Fibroblast of skin of left quadriceps (primary cell): ENCODE data around the gene SDHB.
"Not testable (repeated sequence)": the region's sequence is repeated elsewhere in the genome, so short reads cannot be mapped to it uniquely, and the experiment has no call there.

Experiments
- DNase-seq, 2 experiments: peaks; one replicate each; pipeline ENCODE4 v3.0.0-alpha.2; 2013; ENCODE audit warnings: low read depth in 2 of 2

SDHB gene

DNA sequence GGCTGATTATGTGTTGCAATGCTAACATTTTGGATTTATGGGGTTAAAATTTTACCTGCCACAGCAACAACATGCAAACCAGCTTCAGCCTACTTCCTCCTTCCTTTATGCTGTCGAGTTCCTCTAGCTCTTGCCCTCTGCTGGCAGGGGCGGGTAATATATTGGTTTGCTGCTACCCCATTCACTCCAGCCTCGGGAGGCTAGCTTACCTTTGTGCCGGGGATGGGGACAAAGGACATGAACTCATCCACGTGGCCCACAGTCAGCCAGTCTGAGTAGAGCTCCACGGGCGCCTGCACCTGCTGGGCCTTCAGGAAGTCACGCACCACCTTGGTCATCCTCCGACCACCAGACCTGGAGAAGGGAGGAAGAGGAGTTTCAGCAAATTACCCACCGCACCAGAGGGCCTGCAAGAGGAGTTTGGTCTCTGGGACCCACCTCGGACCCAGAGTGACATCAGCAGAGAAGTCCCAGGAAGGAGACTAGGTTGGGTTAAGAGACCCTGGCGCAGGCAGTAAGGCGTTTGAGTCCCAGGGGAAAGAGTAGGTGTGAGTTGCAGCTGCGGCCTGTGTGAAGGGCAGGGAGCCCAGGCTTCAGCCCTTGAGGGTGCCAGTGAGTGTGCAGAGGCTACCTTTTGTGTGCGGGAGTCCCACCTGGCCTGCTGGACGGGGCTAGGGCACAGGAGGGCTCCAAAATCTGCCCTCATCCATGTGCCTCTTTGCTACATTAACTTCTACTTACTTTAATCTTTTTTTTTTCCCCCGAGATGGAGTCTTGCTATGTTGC is 21.8 kb upstream of the SDHB start:
- no peak for DNase-seq

DNA sequence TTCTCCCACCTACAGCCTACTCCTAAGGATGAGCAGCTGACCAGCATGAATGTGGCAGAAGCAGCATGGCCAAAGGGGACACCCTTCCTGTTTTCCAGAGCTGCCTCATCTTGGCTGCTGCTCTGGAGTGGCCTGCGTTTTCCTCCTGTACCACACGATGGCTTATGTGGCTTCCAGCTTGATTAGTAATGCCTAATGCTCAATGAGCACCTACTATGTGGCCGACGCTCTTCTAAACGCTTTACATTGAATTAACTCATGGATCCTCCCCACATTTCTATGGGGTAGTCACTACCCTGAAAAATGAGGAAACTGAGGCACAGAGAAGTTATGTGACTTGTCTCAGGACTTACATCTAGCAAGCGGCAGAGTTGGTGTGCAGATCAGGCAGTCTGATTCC is 18.0 kb upstream of the SDHB start:
- no peak for DNase-seq

DNA sequence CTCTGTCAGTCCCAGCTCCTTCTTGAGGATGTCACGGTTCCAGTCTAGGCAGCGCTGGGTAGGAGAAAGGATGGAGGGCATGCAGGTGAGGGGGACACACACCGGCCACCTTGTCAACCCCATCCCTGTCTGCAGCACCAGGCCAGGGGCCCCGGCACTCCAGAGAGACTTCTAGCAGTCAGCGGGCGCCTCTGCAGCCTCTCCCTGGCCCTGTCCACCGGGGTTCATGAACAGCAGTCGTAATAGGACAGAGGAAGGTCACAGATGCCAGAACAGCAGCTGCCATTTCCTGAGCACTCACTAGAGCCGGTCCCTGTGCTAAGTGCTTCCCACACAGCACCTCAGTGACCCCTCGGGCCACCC is 16.3 kb upstream of the SDHB start:
- DNase-seq, result no peak

DNA sequence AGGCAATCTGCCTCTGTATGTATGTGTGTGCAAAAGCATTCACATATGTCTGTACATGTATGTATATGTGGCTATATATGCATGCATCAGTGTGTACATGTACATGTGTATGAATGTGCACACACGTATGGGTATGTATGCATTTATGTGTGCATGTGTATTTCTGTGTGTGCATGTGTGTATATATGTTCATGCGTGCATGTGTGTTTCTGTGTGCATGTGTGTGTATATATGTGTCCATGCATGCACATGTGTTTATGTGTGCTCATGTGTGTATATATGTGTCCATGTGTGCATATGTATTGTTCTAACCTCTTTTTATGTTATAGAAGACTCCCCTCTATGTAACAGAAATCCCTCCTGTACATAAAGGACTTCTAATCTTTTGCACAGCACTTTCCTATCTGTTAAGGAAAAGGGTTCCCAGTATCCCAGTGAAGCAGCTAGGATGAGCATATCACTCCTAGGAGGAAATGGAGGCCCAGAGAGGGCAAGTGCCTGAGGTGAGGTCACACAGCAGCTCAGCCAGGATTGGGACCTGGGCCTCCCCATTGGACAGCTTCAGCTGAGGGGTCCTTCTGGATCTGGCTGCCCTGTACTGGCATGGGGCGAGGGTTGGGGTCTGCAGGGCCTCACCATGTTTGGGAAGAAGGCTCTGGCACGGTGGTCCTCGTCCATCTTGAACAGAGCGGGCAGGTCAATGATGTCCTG is 15.8 kb upstream of the SDHB start:
- DNase-seq, result no peak

DNA sequence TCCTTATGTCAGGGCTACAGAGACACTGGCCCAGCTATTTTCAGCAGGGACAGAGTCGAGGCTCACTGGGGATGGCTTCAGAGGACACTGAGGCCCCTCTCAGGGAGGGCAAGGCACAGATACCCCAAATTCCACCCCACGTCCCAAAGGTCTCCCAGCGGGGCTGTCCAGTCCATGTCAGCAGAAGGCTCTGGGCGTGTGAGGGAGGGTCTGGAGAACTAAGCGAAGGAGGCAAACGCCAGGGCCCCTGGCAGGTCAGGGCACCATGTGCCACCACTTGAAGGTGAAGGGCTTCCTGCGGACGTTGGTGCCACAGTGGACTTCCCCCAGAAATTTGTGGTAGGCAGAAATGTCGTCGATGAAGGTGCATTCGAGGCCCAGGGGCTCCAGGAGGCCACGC is 15.0 kb upstream of the SDHB start:
- no peak for DNase-seq

DNA sequence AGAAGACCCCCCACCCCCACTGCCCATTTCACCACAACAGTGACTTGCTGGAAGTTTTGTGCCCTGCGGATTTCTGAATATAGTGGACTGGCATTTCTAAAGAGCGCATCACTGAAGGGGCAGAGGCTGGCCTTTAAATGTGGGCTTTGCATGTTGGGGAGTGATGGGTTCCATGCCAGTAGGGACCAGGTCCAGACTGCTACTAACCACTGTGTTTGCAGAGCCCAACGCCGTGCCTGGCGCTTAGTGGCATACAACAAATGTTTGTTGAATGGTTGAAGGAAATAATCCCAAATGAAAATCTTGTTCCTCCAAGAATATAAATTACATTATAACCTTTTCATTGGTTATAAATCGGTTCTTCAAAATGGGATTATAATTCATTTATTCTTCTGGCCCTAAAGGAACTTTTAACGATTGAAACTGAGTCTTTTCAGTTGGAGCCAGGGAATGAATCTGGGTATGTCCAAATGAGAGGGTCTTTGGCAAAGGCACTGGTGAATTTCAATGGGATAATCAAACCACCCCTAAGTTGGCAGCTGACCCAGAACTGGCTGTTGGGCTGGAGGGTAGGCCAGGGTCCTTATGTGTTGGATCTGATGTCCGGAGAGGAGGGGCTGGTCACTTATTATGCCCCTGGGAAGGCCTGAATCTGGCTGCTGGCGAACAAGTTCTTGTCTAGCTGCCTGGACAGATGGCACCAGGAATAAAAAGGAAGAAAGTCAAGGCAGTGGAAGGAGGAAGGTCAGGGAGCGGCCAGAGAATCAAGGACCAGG is 13.8 kb upstream of the SDHB start:
- DNase-seq, result no peak

DNA sequence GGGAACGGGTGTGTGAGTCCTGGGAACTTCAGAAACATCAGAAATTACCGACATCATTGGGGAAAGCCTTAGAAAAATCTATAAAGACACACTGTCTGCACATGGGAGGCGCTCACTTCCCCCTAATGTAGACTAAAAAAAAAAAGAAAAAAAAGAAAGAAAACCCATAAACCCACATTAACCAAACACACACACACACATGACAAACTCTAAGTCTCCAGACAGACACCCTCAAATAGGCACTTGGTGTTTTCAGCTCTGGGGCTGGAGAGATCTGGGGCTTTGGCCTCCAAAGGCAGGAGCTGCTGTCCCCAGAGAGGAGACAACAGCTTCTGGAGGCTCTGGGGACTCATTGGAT is 13.2 kb upstream of the SDHB start:
- DNase-seq, result no peak

DNA sequence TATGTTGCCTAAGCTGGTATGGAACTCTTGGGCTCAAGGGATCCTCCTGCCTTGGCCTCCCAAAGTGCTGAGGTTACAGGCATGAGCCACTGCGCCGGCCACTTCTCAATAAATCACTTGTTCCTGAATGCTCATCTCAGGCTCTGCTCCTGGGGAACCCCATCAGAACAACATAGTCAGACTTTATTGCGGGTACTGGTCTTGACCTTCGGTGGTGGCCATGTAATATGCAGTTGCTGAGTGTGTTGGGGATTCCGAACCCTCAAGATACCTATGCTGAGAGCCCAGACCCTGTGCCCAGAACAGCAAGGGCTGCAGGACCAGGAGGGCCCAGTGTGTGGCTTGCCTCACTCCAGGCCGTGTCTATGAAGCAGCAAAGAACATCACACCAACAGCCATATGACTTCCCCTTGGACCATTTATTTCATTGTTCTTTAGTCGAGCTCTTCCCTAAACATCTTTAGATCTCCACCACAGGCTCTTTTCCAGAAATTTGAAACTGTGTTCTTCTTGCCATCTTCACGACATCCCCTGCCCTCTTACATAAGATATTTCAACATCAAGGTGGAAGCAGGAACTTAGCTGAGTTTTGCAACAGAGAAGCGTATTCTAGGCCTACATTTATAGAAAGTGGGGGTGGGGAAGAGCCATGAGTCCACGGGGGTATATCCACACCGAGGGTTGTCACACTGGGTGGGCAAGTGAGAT is 12.7 kb upstream of the SDHB start:
- DNase-seq, result no peak

DNA sequence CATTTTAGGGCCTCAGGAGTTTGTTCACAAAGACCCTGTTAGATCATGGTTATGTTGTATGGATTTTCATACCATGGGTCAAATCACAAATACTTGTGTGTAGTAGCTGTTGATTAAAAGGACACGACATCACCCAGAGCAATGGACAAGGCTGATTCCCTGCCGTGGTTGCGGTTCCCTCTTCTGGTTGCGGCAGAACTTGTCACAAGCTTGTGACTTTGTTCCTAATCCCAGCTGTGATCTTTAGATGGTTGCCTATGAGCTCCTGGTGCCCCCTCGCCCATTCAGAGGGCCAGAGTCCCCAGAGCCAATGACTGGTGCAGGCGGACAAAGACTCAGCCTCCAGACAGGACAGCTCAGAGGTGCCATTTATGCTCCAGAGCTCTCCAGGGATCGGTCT is 11.8 kb upstream of the SDHB start:
- no peak for DNase-seq

DNA sequence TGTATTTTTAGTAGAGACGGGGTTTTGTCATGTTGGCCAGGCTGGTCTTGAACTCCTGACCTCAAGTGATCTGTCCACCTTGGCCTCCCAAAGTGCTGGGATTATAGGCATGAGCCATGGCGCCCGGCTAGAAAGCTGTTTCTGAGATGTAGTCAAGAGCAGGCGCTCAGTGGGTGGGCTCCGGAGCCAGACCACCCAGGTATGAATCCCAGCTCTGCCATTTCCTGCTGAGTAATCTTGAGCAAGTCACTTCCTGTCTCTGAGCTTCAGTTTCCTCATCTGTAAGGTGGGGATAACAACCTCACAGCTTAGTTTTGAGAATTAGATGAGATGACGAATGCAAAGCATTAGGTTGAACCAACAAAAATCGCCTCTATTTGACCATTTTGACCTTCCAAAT is 8.9 kb upstream of the SDHB start:
- not testable (repeated sequence) for DNase-seq

DNA sequence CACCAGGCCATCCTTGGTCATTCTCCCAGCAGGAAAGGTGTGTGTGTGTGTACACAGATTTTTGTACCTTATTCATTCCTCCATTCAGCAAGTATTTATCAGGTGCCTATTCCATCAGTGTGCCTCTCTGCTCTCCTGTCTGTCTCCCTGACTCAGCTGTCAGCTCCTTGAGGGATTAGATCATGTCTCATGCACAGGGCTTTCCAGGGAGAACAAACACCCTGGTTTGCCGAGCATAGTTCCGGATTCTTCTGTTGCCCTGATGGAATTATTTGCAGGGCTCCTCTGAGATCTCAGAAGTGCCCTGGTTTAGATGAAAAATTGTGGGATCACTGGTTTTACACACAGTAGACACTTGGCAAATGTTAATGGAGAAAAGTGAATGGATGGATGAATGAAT is 8.1 kb upstream of the SDHB start:
- DNase-seq, result no peak

DNA sequence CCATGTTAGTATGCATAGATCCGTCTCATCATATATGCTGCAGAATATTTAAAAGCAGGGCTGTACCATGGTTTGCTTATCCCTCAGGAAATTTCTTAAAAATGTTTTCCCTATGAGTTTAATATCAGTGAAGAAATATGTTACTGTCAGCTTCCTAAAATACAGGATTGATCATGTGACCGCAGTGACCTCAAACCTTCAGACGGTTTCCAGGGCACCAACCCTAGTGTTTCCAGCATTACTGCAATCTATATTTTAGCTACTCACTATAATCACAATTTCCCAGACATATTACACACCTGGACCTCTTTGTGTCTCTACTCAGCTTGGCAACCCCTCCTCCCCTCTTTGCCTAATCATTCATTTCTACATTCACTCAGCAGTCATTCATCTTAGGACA is 7.7 kb upstream of the SDHB start:
- DNase-seq, result no peak

DNA sequence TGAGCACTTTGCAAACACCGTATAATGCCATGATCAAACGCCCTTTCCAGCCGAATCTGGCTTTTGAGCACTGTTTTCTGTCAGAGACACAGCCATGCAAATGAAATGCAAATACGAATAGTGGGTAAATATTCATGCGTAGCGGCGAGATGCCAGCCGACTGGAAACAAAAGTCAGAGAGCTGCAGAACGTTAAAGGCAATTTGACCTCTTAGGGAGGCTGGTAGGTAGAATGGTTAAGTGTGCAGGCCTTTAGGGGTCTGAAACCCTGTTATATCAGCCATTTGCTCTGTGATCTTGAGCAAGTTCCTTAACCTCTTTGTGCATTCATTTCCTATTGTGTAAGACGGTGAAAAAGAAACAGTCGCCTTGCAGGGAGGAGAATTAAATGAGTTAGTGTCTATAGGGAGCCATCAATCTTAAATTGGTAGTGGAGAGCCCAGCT is 6.5 kb upstream of the SDHB start:
- no peak for DNase-seq

DNA sequence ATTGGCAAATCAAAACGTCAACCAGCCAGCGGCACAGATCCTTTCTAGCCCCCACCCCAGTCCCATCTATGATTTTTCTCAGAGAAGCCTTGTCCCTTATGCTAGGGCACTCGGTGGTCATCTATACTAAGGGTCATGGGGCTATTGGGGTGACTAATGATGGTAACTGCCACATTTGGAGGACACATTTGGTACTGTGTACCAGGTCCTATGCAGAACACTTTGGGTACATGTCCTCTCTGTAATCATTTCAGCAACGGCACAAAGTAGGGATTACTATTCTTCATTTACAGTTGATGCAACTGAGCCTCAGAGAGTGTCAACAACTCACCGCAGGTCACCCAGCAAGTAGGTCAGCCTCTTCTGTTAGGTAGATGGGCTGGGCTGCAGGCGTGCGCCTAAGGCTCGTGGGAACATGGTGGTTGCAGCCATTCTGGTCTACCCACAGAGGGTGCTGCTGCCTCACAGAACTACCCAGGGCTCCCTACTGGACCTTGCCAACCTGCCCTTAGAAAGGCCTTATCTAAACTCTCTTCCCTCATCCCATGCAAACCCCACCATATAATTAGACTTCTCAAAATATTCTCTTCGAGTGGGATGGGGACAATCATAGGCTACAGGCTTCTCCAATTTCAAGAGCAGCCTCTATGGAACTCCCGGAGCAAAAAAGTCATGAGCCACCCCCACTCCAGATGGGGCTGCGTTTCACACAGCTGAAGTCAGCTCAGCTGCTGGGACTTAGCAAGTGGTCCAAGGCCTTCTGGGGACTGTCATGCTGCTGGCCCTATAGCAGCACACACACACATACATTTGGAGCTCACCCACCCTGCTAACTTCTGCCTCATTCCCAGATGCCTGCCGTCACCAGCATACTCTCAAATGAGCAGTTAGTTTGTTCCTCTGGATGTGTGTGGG is 5.8 kb upstream of the SDHB start:
- peak; percentile 25 to 29 for DNase-seq

DNA sequence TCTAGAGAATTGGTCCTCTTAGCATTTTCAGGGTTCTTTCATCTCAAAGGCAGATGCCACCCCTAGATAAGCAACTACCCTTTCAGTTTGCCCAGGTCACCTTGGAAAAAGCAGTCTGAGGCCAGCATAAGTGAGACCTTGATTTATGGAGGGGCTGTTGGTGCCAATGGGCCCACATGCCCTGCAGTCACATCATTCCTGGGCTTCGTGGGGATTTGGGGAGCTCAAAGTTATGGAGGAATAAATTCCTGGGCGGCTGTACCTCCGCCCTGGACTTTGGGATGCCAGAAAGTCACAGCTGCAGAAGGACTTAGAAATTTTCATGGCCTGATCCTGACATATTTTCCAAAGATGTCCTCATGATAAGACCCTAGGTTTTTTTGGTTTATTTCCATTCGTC is 2.7 kb upstream of the SDHB start:
- DNase-seq, result no peak

DNA sequence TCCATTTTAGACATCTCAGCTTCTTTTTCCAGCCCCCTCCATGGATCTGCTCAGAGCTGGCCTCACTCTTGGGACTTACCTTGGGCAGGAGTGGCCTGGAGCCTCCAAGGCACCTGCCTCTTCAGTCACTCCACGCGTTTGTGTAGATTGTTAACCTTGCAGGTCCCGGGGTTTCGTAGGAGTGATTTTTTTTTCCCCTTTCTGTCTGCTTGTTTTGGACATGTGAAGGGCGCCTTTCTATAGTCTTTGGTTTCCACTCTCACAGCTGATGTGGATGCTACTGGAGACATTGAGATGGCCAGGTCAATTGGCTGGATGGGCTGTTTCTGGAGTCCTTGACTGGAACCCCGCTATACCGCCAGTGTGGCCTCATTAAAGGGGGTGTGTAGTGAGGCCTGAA is 2.0 kb upstream of the SDHB start:
- no peak for DNase-seq

DNA sequence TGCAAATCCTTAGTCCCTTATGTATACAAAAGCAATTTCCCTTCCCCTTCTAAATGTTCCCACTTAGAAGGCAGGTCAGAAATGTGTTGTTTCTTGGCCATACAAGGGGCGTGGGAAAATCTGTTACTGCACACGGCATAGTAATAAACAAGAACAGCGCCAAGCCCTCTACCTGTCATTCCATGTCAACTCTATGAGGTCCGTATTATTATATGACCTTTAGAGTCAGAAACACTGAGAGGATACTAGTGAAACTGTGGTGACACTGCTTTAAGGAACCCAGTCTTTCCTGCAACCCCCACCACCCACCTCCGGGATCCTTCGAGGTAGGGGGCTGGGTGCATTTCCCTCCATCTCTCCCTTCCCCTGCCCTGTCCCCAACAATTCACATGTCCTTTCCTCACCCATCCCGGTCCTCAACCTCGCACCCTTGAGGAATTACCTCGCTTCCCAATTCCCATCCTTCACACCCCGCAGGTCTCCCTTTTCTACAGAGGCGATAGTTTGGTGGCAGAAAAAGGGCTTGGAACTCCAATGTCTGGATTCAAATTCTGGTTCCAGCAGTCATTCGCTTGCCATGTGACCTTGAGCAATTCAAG is 647 bp downstream of the SDHB start:
- DNase-seq, result no peak

DNA sequence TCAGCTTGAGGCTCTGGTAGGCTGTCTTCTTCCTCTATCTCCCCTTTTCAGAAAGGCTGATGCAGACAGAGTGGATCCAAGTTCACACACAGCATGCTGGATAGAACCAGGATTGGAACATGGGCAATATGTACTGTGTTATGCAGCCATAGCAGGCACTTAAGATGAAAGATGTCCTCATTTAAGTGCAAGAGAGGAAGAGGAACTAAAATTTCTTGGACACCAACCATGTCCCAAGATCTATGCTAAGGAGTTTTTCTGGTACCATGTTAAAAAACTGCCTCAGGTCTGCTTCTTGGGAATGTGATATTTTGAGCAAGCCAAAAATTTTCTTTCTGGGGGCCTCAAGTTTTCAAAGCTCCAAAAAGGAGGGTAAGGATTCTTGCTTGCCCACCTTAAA is 1.2 kb downstream of the SDHB start:
- DNase-seq, result no peak

DNA sequence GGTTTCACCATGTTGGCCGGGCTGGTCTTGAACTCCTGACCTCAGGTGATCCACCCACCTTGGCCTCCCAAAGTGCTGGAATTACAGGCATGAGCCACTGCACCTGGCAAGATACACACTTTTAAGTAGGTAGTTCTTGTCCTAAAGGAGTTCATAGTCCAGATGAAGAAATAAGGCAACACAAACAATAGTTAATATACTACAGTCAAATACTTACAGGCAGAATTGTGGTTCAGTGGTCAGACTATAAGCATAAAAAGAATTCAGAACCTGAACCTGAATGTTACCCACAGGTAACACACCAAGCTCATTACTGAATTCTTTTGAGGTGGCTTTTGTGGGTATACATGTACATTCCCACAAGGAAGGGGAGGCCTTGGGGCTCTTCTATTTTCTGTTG is 1.8 kb downstream of the SDHB start:
- DNase-seq, result no peak

DNA sequence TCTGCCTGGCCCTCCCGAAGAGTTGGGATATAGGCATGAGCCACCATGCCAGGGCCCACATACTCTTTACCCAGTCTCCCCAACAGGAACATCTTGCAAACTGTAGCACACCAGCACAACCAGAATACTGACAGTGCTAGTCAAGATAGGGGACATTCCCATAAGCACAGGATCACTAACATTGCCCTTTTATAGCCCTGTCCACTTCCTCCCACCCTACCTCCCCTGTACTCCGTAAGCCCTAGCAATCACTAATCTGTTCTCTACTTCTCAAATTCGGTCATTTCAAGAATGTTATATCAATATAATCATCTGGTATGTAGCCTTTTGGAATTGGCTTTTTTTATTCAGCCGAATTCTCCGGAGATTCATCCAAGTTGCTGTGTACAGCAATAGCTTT is 5.9 kb downstream of the SDHB start:
- DNase-seq, result no peak

DNA sequence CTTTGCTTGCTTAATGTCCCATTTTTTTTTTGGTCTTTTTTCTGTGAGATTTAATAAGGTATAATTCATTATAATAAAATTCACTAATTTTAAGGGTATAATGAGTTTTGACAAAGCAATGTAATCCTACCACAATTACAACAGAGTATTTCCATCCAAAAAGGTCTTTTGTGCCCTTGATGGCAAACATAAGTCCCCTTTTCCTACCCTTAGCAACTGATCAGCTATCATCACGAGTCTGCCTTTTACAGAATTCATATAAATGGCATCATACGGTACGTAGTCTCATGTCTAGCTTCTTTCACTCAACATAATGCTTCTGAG is 7.5 kb downstream of the SDHB start:
- DNase-seq, result no peak
